ENCODE results near the gene WDR72. TPM values are rescaled to one million over a fixed set of nuclear protein-coding genes. Genes with fewer than 3 reads are reported as not detected.

The WDR72 gene
- total and polyA plus RNA-seq, 4 donors: 0.10 to 0.97 (median 0.45) TPM

DNA sequence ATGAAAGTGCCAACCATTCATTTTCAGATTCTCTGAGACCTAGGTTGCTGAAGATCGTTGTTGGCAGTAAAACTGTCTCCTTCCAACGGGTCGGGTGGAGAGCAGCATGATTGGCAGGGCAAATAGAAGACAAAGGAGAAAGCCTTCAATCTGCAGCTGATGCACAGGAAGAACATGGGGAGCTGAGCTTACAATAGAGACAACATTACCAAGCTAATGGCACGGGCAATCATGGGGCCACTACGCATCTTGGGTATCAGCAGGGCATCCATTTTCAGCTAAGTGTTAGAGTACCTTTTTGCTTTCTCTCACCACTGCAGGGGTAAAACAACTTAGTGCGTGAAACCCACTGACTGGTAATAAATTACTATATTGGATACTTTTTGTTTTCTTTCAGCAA is 114.8 kb downstream of the WDR72 start:
- H3K27me3 ChIP-seq (ENCODE audit: control insufficient read depth in 3 of 3, insufficient read depth in 3 of 3, low read length in 2 of 3): no peaks in the 10 kb centered on the region
- ATAC-seq (ENCODE audit: insufficient read depth, low FRiP score) (no peak), DNase-seq (no peak)
- no peak overlapping the region for H3K9ac ChIP-seq (ENCODE audit: insufficient read depth in 1 of 2, low read length in 2 of 2)
- TF ChIP-seq, protein P1, sequence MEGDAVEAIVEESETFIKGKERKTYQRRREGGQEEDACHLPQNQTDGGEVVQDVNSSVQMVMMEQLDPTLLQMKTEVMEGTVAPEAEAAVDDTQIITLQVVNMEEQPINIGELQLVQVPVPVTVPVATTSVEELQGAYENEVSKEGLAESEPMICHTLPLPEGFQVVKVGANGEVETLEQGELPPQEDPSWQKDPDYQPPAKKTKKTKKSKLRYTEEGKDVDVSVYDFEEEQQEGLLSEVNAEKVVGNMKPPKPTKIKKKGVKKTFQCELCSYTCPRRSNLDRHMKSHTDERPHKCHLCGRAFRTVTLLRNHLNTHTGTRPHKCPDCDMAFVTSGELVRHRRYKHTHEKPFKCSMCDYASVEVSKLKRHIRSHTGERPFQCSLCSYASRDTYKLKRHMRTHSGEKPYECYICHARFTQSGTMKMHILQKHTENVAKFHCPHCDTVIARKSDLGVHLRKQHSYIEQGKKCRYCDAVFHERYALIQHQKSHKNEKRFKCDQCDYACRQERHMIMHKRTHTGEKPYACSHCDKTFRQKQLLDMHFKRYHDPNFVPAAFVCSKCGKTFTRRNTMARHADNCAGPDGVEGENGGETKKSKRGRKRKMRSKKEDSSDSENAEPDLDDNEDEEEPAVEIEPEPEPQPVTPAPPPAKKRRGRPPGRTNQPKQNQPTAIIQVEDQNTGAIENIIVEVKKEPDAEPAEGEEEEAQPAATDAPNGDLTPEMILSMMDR (IDR thresholded peaks at IDR 0.05; ENCODE audit: control extremely low read depth, extremely low read depth): no peak
- WGBS, 2 donors: 74 to 83% methylated on average over 6 of the region's 6 CpGs
- no peaks in the 10 kb centered on the region for H3K36me3 ChIP-seq (ENCODE audit: control insufficient read depth in 4 of 4, insufficient read depth in 4 of 4, low read length in 4 of 4)
- peaks cover 0 to 2% (median 0%) of the 10 kb centered on the region in 5 donors for H3K4me1 ChIP-seq (ENCODE audit: control insufficient read depth in 5 of 5, insufficient read depth in 5 of 5, low read length in 5 of 5)
- H3K4me3 ChIP-seq: no peak overlapping the region
- H3K27ac ChIP-seq (ENCODE audit: low read depth in 1 of 2, low read length in 1 of 2): no peak overlapping the region
- no peaks in the 10 kb centered on the region for H3K9me3 ChIP-seq (ENCODE audit: control insufficient read depth in 4 of 4, insufficient read depth in 3 of 4, low read length in 3 of 4)

DNA sequence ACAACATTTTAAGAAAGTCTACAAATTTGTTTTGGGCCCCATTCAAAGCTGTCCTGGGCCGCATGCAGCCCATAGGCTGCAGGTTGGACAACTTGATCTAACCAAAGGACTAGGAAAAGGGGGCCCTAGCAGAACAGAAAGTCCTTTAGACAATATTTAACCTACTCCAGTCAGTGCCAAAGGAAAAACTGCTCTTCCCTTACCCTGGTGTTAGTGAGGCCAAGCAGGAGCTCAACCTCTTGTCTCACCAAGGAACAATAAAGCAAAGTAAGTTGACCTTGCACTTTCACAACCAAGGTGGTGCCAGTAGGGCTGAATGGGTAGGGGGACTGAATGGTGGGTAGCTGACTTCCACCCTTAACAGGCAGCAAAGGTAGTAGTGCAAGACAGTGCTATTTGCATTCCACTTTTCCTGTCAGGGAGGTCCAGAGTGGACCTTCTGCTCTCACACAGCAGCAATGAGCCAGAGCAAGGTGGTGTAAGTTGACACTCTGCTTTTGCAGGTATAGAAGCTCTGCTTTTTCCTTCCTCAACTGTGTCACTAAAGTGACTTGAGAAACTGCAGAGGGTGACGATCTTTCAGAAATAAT is 124.9 kb downstream of the WDR72 start:
- WGBS, 2 donors: 80 to 96% methylated on average over 2 of the region's 2 CpGs
- Histone ChIP-seq H3K4me3 (no peak overlapping the region), H3K36me3 (ENCODE audit: control insufficient read depth in 4 of 4, insufficient read depth in 4 of 4, low read length in 4 of 4) (no peaks in the 10 kb centered on the region), H3K4me1 (ENCODE audit: control insufficient read depth in 5 of 5, insufficient read depth in 5 of 5, low read length in 5 of 5) (no peaks in the 10 kb centered on the region), H3K27me3 (ENCODE audit: control insufficient read depth in 3 of 3, insufficient read depth in 3 of 3, low read length in 2 of 3) (no peaks in the 10 kb centered on the region), H3K9me3 (ENCODE audit: control insufficient read depth in 4 of 4, insufficient read depth in 3 of 4, low read length in 3 of 4) (peaks cover 0 to 9% (median 4%) of the 10 kb centered on the region in 4 donors), H3K27ac (ENCODE audit: low read depth in 1 of 2, low read length in 1 of 2) (no peak overlapping the region), H3K9ac (ENCODE audit: insufficient read depth in 1 of 2, low read length in 2 of 2) (no peak overlapping the region)
- no peak for DNase-seq
- no peak for ATAC-seq (ENCODE audit: insufficient read depth, low FRiP score)
- TF ChIP-seq, protein P1 (IDR thresholded peaks at IDR 0.05; ENCODE audit: control extremely low read depth, extremely low read depth): no peak

DNA sequence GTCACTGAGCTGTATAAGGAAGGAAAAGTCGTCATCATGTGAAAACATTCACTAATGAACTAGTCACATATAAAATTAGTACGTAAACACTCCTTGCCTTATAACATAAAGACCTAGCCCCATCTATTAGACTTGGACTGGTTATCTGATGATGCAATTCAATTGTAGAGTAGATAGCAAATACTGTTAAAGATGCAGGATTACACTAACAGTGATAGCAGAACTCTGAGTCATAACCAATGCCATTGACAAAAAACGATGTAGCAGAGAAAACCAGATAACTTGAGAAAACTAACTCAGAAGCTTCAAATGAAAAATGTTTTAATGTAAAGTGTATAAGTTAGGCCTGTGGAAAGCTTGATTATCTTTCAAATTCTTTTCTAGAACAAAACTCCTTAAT is 132.2 kb downstream of the WDR72 start:
- TF ChIP-seq, protein P1 (IDR thresholded peaks at IDR 0.05; ENCODE audit: control extremely low read depth, extremely low read depth): no peak
- ATAC-seq (ENCODE audit: insufficient read depth, low FRiP score) (no peak), DNase-seq (no peak)
- Histone ChIP-seq H3K4me1 (ENCODE audit: control insufficient read depth in 5 of 5, insufficient read depth in 5 of 5, low read length in 5 of 5) (no peaks in the 10 kb centered on the region), H3K36me3 (ENCODE audit: control insufficient read depth in 4 of 4, insufficient read depth in 4 of 4, low read length in 4 of 4) (no peaks in the 10 kb centered on the region), H3K9ac (ENCODE audit: insufficient read depth in 1 of 2, low read length in 2 of 2) (no peak overlapping the region), H3K9me3 (ENCODE audit: control insufficient read depth in 4 of 4, insufficient read depth in 3 of 4, low read length in 3 of 4) (peaks cover 0 to 7% (median 3%) of the 10 kb centered on the region in 4 donors), H3K27me3 (ENCODE audit: control insufficient read depth in 3 of 3, insufficient read depth in 3 of 3, low read length in 2 of 3) (no peaks in the 10 kb centered on the region), H3K4me3 (no peak overlapping the region), H3K27ac (ENCODE audit: low read depth in 1 of 2, low read length in 1 of 2) (no peak overlapping the region)
- 71 to 78% methylated on average over 3 of the region's 3 CpGs for WGBS, 2 donors

Measured in lung (tissue), 12 donors.